B cell (primary cell): ENCODE data around the gene SKIDA1. TPM values are rescaled to one million over a fixed set of nuclear protein-coding genes. Genes with fewer than 3 reads are reported as not detected.
"Not testable (repeated sequence)": the region's sequence is repeated elsewhere in the genome, so short reads cannot be mapped to it uniquely, and the experiment has no call there.

Experiments
- ATAC-seq: fragments of 200-7000 bp; cut with Tn5 transposase; one replicate; pipeline ENCODE4 v1.10.0; 2021; ENCODE audit warnings: low read depth, mild to moderate bottlenecking, moderate number of reproducible peaks, moderate library complexity
- CTCF ChIA-PET: fragments of 350-600 bp; sonication (Branson Sonifier 250); formaldehyde crosslinking; loops from one replicate; lab custom pipeline; 2021; ENCODE audit warnings: antibody characterized with exemption, inconsistent platforms; lab: Charles Lee
- POLR2A ChIA-PET: fragments of 350-600 bp; sonication (Branson Sonifier 250); formaldehyde crosslinking; loops from one replicate; lab custom pipeline; 2021; ENCODE audit warnings: antibody characterized with exemption; lab: Charles Lee
- DNase-seq: peaks from one replicate; pipeline ENCODE4 v3.0.0; 2013
- H2AFZ ChIP-seq: 2 replicates; pipeline ENCODE4 v1.6.1; 2012; ENCODE audit warnings: mild to moderate bottlenecking, low read depth, low read length; ENCODE audit not compliant: insufficient read depth, poor library complexity, severe bottlenecking
- H3K27ac ChIP-seq, 2 donors: 1 replicate in 1 of 2; 2 replicates in 1 of 2; pipeline ENCODE4 v1.5.1; 2012 to 2013; ENCODE audit warnings: low read length in 2 of 2, mild to moderate bottlenecking in 2 of 2, moderate library complexity in 1 of 2
- H3K27me3 ChIP-seq, 4 experiments: fragments of 200-600 bp in 1 of 4; sonication (generic) in 1 of 4; replicated peaks in 1 of 4; 1 replicate in 2 of 4; 2 replicates in 2 of 4; pipeline versions ENCODE4 v1.6.1 to v1.7.0; 2013 to 2016; ENCODE audit warnings: low read length in 3 of 4, mild to moderate bottlenecking in 2 of 4, mixed read lengths in 1 of 4, moderate library complexity in 1 of 4; ENCODE audit not compliant: insufficient read depth in 4 of 4, control insufficient read depth in 3 of 4; ENCODE audit errors: control extremely low read depth in 1 of 4
- H3K36me3 ChIP-seq, 2 experiments: replicated peaks in 1 of 2; 1 replicate in 1 of 2; 2 replicates in 1 of 2; pipeline versions ENCODE4 v1.6.1 to v1.7.1; 2013; ENCODE audit warnings: low read length in 1 of 2; ENCODE audit not compliant: insufficient read depth in 2 of 2, control insufficient read depth in 1 of 2; ENCODE audit errors: control extremely low read depth in 1 of 2, extremely low read depth in 1 of 2
- H3K4me1 ChIP-seq, 2 donors: fragments of 200-600 bp in 1 of 2; sonication (generic) in 1 of 2; 1 replicate in 1 of 2; 2 replicates in 1 of 2; pipeline versions ENCODE4 v1.5.1 to v1.6.1; 2013 to 2017; ENCODE audit warnings: low read length in 2 of 2; ENCODE audit not compliant: control insufficient read depth in 2 of 2, insufficient read depth in 2 of 2
- H3K4me2 ChIP-seq: replicated peaks from 2 replicates; pipeline ENCODE3; 2012; ENCODE audit warnings: mild to moderate bottlenecking, low read depth, low read length; ENCODE audit not compliant: poor library complexity, severe bottlenecking
- H3K4me3 ChIP-seq, 5 experiments: fragments of 200-600 bp in 1 of 5; sonication (generic) in 1 of 5; 1 replicate in 3 of 5; 2 replicates in 2 of 5; pipeline versions ENCODE4 v1.5.1 to v1.7.0; 2011 to 2016; ENCODE audit warnings: low read length in 4 of 5, mild to moderate bottlenecking in 4 of 5, low read depth in 2 of 5, control low read depth in 1 of 5, moderate library complexity in 1 of 5; ENCODE audit not compliant: insufficient read depth in 1 of 5; ENCODE audit errors: control extremely low read depth in 1 of 5, extremely low read depth in 1 of 5
- H3K79me2 ChIP-seq: fragments of 200-600 bp; sonication (generic); one replicate; pipeline ENCODE4 v1.6.0; 2016; ENCODE audit warnings: low read length; ENCODE audit not compliant: control insufficient read depth, insufficient read depth
- H3K9ac ChIP-seq: fragments of 200-600 bp; sonication (generic); 2 replicates; pipeline ENCODE4 v1.6.1; 2017; ENCODE audit warnings: mild to moderate bottlenecking, low read length, moderate library complexity
- H3K9me3 ChIP-seq, 3 donors: one replicate each; pipeline versions ENCODE4 v1.6.1 to v1.7.1; 2013; ENCODE audit warnings: low read length in 2 of 3; ENCODE audit not compliant: control insufficient read depth in 2 of 3, insufficient read depth in 1 of 3; ENCODE audit errors: control extremely low read depth in 1 of 3
- H4K20me1 ChIP-seq: 2 replicates; pipeline ENCODE4 v1.6.0; 2012; ENCODE audit warnings: mild to moderate bottlenecking, low read length; ENCODE audit not compliant: insufficient read depth, control insufficient read depth, poor library complexity, severe bottlenecking
- H3K27ac Mint-ChIP-seq: one replicate; pipeline ENCODE4 v1.8.0; 2021; ENCODE audit warnings: mixed read lengths
- H3K27me3 Mint-ChIP-seq: one replicate; pipeline ENCODE4 v1.8.0; 2021; ENCODE audit warnings: mixed read lengths
- H3K4me1 Mint-ChIP-seq: one replicate; pipeline ENCODE4 v1.8.0; 2021; ENCODE audit warnings: mixed read lengths
- H3K4me3 Mint-ChIP-seq: one replicate; pipeline ENCODE4 v1.8.0; 2021; ENCODE audit warnings: mixed read lengths
- H3K9me3 Mint-ChIP-seq: one replicate; pipeline ENCODE4 v1.8.0; 2022; ENCODE audit warnings: mixed read lengths; ENCODE audit not compliant: insufficient read depth
- EZH2 ChIP-seq: IDR thresholded peaks from 2 replicates; pipeline ENCODE4 v1.6.1; 2012; ENCODE audit warnings: borderline replicate concordance, low read depth, mild to moderate bottlenecking, moderate library complexity, low read length; ENCODE audit not compliant: insufficient read depth, poor library complexity, severe bottlenecking
- WGBS: methylation state at CpG from one replicate; pipeline ENCODE4 v1.1.5; 2013; ENCODE audit warnings: missing lambda C conversion rate; ENCODE audit not compliant: insufficient coverage; 5-methylcytosine and 5-hydroxymethylcytosine counted together
- intact Hi-C: fragments of 100-400 bp; cut with micrococcal nuclease; formaldehyde crosslinking; loops from one replicate; pipeline ENCODE4 v1.10.0; 2022
- polyA plus RNA-seq: library from polyadenylated mRNA; depleted of rRNA; stranded (reverse); fragments of >200 nt; gene quantifications from 2 replicates; pipeline ENCODE4 v1.2.3, GENCODE V29; 2012
- total RNA-seq, 2 donors: library from RNA; stranded (reverse); fragments of 120-200 nt in 1 of 2; gene quantifications; 1 replicate in 1 of 2; 2 replicates in 1 of 2; pipeline versions ENCODE4 v1.2.3 to v1.2.4, GENCODE V29; 2013 to 2022
- TF ChIP-seq, protein P1 (sequence below): fragments of 200-600 bp; IDR thresholded peaks from one replicate; pipeline ENCODE4 v1.8.0; 2022; ENCODE audit warnings: antibody characterized with exemption, mild to moderate bottlenecking

Gene SKIDA1
- total and polyA plus RNA-seq, 2 donors (not counting 1 experiment from before 2014, with no cell fraction given), result 0.06 to 0.10 TPM

DNA sequence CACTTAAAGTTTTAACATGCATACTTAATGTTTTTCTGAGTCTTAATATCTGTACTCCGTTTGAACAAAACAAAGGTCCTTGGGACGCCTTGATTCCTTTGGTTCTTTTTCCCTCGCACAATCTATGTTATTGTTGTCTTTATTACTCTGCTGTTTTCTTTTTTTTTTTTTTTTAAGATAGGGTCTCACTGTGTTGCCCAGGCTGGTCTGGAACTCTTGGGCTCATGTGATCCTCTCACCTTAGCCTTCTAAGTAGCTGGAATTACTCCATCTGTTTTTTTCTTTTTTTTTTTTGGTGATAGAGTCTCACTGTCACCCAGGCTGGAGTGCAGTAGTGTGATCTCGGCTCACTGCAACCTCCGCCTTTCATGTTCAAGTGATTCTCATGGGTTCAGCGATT, 21.8 kb upstream of the SKIDA1 start:
- POLR2A ChIA-PET, result no interaction called here
- H3K4me3 ChIP-seq, result no peak overlapping the region
- H3K9me3 ChIP-seq, result no peaks in the 10 kb centered on the region
- DNase-seq (no peak), ATAC-seq (no peak)
- Mint-ChIP-seq H3K4me1 (no peaks in the 10 kb centered on the region), H3K9me3 (no peaks in the 10 kb centered on the region), H3K27me3 (no peaks in the 10 kb centered on the region), H3K4me3 (no peak overlapping the region), H3K27ac (no peak overlapping the region)
- peaks cover 9 to 48% of the 10 kb centered on the region in 2 experiments for H3K36me3 ChIP-seq
- CTCF ChIA-PET, result no interaction called here
- H3K9ac ChIP-seq, result no peak overlapping the region
- H2AFZ ChIP-seq, result no peak overlapping the region
- H3K79me2 ChIP-seq, result peaks cover 28% of the 10 kb centered on the region
- no peak overlapping the region for H3K4me2 ChIP-seq
- no peaks in the 10 kb centered on the region for H3K4me1 ChIP-seq
- no peak for TF ChIP-seq EZH2
- TF ChIP-seq, protein P1, sequence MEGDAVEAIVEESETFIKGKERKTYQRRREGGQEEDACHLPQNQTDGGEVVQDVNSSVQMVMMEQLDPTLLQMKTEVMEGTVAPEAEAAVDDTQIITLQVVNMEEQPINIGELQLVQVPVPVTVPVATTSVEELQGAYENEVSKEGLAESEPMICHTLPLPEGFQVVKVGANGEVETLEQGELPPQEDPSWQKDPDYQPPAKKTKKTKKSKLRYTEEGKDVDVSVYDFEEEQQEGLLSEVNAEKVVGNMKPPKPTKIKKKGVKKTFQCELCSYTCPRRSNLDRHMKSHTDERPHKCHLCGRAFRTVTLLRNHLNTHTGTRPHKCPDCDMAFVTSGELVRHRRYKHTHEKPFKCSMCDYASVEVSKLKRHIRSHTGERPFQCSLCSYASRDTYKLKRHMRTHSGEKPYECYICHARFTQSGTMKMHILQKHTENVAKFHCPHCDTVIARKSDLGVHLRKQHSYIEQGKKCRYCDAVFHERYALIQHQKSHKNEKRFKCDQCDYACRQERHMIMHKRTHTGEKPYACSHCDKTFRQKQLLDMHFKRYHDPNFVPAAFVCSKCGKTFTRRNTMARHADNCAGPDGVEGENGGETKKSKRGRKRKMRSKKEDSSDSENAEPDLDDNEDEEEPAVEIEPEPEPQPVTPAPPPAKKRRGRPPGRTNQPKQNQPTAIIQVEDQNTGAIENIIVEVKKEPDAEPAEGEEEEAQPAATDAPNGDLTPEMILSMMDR, result no peak
- 95% methylated on average over 3 of the region's 6 CpGs for WGBS
- intact Hi-C loops, result no loop called here
- H4K20me1 ChIP-seq, result peaks cover under 1% of the 10 kb centered on the region
- H3K27me3 ChIP-seq, result no peaks in the 10 kb centered on the region
- no peak overlapping the region for H3K27ac ChIP-seq

DNA sequence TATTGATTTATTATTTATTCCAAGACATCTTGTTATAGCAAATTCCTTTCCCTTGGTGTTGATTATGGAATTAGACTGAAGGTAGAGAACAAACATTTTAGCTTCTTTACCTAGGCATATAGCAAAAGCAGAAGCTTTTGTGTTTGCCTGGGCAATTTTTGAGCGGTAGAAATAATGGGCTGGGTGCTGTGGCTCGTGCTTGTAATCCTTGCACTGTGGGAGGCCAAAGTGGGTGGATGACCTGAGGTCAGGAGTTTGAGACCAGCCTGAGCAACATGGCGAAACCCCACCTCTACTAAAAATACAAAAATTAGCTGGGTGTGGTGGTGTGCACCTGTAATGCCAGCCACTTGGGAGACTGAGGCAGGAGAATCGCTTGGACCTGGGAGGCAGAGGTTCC, 15.2 kb upstream of the SKIDA1 start:
- H3K4me1 ChIP-seq, CTCF ChIA-PET, H3K4me1 Mint-ChIP-seq, intact Hi-C loops, H3K9ac ChIP-seq, H3K27me3 Mint-ChIP-seq, H3K27ac ChIP-seq, H3K9me3 ChIP-seq, H4K20me1 ChIP-seq, H3K9me3 Mint-ChIP-seq, H3K27ac Mint-ChIP-seq, H3K4me3 Mint-ChIP-seq, ATAC-seq, H3K4me2 ChIP-seq, H2AFZ ChIP-seq, POLR2A ChIA-PET, H3K27me3 ChIP-seq, DNase-seq, H3K4me3 ChIP-seq: not testable (repeated sequence)
- 95% methylated on average over 2 of the region's 4 CpGs for WGBS
- H3K36me3 ChIP-seq, result peaks cover 17 to 68% of the 10 kb centered on the region in 2 experiments
- H3K79me2 ChIP-seq, result peaks cover 25% of the 10 kb centered on the region
